NAMALWA (cell line): ENCODE measurements around the gene TDRD1.

Source experiments
- DNase-seq: peaks from one replicate; pipeline ENCODE4 v3.0.0-alpha.2; 2015; ENCODE audit warnings: low spot score

Gene TDRD1

DNA sequence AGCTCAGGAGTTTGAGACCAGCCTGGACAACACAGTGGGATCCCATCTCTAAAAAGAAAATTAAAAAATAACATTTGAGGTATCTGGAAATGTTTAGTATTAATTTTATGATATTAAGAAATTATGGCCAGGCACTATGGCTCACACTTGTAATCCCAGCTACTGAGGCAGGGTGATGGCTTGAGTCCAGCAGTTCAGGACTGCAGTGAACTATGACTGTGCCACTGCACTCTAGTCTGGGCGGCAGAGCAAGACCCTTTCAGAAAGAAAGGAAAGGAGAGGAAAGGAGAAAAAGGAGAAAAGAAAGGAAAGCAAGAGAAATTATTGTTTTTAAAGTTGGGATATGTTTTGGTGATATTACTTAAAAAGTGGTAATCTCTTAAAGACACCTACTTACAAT lies 2.6 kb upstream of the TDRD1 start:
- DNase-seq, result no peak

DNA sequence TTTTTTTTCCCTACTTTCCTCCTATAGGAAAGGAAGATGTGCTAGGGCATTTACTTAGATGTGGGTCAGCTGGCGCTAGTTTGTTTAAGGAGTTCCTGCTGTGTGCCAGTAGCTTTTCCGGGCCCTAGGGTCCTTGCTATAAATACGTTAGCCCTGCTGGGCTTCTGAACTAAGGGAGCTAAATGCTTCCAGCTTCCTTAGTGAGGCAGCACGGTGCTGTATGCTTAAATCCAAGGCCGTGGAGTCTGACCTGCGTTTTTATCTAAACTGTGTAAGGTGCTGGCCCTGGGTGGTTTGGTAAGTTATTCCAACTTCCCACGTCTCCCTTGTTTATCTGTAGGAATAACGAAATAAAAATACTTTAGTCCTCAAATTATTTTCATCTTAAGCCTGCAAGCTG lies 594 bp downstream of the TDRD1 start:
- DNase-seq, result no peak

DNA sequence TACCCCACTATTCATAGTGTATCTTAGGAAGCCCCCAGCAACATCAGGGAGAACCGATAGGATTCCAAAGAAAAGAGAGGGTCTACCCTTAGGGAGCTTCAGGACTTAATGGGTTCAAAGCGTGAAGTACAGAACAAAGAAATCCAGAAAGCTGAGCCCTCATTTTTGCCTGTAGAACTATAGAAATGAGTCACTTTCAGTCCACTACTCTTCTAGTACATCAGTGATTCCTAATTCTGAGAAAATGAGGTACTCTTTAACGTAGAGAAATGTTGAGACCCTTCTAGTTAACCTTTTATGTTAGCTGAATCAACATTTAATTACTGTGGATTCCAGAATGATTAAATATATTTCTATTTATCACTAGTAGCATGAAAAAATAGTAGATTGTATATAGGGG lies 1.8 kb downstream of the TDRD1 start:
- no peak for DNase-seq

DNA sequence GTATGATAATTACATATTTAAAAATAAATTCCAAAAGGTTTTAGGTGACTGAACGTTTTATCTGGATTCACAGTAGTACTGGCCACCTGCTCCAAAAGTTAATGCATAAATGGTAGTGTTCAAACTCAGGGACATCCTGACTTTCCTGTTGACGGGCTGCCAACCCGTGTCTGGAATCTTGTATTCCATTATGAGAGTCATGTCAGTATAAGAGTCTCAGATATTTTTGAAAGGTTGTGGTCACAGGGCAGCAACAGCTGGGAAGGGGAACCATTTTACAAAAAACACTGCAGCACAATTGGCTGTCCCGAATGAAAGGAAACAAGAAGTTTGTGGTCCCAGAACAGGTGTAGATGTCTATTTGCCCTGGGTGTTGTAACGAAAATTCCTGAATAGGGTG lies 2.8 kb downstream of the TDRD1 start:
- DNase-seq, result no peak

DNA sequence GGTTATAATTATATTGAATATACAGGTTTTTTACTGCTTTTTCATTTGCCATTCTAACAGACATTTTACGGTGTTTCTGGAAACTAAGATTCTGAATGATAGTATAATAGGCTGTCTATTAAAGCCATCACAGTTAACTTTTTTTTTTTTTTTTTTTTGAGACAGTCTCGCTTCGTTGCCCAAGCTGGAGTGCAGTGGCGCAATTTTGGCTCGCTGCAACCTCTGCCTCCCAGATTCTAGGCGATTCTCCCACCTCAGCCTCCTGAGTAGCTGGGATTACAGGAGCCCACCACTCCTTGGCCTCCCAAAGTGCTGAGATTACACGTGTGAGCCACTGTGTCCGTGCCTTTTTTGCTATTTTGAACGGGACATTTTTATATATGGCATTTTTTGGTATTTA lies 4.4 kb downstream of the TDRD1 start:
- DNase-seq, result no peak

DNA sequence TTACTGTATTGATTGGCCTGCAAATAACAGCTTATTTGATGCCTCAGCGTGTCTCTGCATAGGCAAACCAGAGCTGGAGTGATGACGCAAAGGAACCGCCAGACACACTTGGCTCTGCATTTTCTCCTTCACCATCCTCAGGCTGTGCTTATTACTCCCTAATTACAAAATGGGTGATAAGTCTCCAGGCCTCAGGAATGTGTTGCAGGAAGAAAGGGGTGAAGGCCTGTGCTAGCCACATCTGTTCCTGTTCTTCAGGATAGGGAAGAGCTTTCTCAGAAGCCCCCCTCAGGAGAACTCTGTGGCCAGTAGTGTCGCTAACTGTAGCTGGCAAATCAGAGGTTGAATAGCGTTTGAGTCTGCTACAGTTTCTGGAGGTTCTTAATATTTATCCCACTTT lies 5.1 kb downstream of the TDRD1 start:
- no peak for DNase-seq

DNA sequence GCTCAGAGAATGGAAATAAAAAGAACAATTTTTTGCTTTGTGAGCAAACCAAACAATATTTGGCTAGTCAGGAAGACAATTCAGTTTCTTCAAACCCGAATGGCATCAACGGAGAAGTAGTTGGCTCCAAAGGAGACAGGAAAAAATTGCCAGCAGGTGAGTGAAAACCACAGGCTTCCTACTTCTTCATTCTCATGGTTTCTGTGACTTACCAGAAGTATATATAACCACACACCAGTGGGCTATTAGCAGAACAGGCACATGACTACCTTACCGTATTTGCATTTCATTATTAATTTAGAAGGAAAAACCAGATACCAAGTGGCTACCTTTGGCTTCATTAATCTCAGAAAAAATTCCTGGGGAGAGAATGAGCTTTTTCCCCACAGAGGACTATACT lies 8.8 kb downstream of the TDRD1 start:
- DNase-seq, result no peak

DNA sequence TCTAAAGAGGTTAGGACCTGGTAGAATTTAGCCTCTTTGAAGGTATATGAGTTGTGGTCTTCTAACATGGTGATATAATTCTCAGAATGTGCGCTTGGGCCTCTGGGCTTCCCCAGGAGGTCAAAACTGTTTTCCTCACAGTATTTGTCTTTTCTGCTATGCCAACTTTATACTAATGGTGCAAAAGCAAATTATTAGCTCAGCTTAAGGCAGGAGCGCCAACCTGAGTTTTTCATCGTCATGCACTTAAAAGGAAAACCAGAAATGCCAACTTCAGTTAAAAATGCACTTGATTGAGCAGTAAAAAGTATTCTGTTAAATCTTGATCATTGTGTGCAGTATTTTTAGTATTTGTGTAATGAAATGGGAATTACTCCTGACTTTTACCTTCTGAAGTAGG lies 9.7 kb downstream of the TDRD1 start:
- DNase-seq, result no peak

DNA sequence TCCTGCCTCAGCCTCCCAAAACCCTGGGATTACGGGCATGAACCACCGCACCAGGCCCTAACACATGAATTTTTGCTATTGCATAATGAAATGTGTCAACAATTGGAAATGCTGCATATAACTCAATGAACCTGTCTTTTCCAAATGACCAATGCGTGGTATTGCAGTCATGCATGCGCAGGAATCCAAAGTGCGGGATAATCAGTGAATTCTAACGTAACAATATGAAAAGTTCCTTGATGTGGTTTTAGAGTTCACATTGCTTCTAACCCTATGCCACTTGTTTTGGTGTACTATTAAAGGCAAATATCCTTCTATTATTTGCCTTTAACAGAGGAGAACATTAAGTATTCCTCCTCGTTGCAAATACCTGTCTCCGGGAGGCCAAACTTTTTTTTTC lies 10.5 kb downstream of the TDRD1 start:
- no peak for DNase-seq

DNA sequence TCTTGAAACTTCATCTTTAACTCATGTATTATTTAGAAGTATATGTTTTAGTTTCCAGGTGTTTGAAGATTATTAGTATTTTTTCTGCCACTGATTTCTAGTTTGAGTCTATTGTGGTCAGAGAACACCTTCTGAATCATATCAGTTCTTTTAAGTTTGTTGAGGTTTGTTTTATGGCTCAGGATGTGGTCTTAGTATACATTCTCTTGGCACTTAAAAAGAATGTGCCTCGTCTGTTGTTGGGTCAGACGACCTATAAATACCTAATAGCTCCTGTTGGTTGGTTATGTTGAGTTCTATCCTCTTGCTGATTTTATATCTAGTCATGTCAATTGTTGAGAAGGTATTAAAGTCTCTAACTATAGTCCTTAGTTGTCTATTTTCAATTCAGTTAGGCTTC lies 15.9 kb downstream of the TDRD1 start:
- DNase-seq, result no peak

DNA sequence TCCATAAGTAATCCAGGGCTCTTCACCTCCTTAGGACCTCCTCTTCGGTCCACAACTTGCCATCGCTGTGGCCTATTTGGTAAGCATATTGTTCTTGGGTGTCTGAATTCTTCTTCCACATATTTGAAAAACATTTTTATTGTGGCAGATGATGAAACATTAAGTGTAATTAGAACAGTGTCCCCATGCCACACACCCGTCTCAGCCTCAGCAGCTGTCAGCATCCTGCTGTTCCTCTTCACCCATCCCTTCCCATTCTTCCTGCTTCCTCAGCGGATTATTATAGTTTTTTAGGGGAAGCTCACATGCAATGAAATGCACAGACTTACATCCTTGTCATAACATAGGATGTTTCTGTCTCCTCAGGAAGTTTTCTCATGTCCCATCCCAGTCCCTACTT lies 20.1 kb downstream of the TDRD1 start:
- no peak for DNase-seq

DNA sequence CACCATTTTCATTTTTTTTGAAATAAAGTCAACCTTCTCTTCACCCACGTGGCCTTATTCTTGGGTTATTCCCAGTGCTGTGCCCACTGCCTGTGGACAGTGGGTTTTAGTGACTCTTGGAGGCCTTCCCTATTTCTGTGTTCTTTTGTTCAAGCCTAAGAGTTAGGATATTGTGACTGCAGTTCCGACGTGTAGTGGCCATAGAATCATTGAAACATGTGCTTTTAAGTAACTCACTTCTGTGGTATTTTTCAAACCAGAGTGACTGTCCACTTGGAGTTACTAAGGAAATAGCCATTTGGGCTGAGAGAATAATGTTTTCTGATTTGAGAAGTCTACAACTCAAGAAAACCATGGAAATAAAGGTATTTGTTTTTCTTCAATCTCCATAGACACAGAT lies 23.7 kb downstream of the TDRD1 start:
- no peak for DNase-seq

DNA sequence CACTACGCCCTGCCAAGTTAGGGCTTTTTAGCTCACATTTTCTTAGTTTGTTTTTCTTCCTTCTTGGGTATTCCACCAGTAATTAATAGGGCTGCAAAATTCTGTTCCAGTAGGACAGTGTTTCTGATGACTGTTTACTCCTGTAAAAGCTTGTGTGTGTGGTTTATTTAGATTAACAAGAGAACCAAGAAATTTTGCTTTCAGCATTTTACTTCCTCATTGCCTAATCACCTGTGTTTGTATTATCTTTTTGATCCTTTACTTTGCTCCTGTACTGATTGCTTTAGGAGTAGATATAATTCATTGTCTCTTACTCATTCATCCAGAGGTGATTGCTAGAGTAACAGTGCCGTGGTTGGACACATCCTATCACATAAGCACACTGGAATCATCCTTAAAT lies 27.7 kb downstream of the TDRD1 start:
- DNase-seq, result no peak

DNA sequence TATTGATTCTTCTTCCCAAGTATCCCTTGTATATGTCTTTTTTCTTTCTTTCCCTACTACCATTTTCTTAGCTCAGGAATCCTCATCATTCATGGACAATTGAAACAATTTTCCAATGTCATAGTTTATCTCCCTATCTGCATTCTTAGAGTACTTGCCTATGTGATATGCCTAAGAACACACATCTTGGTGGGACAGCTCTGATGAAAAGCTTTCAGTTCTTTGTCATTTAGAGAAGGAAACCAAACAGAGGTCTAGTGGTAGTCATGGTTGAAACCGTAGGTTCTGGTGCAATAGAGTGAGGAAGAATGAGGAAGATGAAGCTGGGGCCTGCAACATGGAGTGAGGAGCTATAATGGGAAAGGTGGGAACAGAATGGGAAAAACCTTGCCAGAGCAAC lies 28.2 kb downstream of the TDRD1 start:
- no peak for DNase-seq

DNA sequence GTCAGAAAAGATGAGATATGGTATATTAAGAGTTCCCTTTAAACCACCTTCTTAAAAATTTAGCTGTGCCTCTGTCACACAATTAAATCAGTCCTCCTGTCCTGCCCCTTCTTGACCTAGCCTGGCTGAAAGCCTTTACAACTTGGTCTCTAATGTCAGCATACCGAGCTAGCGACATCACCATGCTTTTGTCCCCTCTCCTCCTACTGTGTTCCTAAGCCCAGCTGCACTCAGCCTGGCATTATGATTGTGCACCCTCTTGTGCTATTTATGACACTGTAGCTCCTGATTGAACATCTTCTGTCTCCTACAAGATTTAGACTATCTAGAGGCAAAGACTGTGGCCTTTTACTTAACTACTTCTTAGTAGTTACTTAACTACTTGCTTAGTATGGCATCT lies 29.2 kb downstream of the TDRD1 start:
- DNase-seq, result no peak

DNA sequence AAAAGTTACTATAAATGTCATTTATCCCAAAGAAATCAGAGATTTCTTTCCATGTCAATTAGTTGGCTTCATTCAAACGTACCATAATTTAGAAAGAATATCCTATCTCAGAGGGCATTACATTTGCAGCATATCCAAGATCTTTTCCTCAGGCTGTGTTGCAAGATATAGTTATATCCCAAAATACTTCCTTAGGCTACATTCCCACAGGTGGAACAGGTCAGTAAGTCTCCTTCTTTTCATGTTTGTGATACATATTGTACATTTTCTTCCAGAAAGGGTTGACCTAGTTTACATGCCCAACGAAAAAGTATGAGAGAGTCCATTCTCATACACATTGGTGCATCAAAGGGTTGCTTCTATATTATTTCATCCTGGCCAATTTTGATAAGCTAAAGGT lies 33.0 kb downstream of the TDRD1 start:
- no peak for DNase-seq

DNA sequence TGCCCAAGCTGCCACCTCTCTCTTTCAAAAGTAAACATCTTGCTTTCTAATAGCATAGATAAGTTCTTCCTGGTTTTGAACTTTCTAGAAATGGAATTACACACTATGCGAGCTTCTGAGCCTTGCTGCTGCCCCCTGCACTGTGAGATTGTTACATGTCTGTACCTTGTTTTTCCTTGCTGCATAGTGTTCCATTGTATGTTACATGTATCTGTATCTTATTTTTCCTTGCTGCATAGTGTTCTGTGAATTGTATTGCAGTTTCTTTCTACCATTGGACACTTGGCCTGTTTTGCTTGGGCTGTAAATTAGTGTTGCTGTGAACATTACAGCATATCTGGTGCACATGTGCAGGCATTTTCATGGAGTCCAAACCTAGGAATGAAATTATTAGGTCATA lies 35.9 kb downstream of the TDRD1 start:
- no peak for DNase-seq

DNA sequence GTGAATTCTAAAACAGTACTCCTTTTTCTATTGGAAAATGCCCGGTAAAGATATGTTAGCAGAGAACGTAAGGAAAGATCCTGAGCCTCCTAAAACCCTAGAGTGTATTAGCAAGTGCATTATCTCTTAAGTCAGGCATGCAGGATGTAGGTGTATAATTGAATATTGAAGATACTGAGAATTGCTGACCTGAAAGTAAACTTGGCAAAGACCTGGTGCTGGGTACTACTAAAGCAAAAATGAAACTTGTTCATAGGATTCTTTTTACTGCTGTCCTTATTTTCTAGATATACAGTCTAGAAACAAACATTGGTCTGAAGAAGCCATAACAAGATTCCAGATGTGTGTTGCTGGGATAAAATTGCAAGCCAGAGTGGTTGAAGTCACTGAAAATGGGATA lies 41.1 kb downstream of the TDRD1 start:
- no peak for DNase-seq

DNA sequence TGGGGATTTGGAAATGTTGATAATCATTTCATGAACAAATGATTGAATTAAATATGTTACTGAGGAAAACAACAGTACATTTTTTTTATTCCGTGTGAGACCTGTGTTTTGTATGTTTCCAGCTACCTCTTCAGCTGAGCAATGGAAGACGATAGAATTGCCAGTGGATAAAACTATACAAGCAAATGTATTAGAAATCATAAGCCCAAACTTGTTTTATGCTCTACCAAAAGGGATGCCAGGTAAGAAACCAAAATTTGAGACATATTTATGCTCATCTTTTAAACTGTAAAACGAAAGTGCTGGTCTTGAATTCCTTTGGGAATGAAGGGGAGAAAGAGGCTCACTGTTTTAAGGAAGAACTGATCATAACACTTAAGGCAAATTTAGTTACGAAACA lies 42.1 kb downstream of the TDRD1 start:
- DNase-seq, result no peak

DNA sequence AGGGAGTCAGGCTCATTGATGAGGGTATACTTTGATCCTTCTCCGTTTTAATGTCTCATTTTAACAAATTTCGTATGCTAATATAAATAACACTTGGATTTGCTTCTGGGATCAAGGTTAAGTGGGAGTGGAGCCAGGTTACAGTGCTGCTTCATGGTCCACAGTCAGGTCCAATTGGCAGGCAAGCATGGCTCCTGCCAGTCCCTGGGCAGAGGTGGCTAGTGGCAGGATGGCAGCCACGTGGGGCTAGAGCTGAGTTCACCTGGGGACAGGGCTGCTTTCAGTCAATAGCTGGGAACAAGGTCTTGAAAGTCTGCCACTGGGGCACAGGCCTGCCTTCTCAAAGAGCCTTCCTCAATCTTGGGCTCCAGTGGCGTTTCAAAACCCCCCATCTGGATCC lies 43.9 kb downstream of the TDRD1 start:
- DNase-seq, result no peak

DNA sequence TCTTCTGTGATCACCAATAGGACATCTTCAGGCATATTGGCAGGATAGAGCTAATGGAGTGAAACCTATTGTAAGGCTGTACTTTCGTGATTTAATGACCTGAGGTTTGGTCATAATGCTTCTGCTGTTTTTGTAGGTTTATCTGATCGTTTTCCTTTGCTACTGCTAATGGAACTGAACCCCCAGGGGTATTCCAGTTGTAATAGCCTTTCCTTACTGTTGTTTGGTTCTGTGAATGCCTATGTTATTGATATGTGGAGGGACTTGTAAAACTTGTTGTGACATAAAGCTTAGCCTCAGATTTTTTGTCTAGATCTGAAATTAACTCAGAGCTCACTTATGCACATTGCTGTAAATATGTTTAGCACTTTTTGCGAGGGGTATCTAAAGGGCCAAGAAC lies 49.0 kb downstream of the TDRD1 start:
- DNase-seq, result no peak

DNA sequence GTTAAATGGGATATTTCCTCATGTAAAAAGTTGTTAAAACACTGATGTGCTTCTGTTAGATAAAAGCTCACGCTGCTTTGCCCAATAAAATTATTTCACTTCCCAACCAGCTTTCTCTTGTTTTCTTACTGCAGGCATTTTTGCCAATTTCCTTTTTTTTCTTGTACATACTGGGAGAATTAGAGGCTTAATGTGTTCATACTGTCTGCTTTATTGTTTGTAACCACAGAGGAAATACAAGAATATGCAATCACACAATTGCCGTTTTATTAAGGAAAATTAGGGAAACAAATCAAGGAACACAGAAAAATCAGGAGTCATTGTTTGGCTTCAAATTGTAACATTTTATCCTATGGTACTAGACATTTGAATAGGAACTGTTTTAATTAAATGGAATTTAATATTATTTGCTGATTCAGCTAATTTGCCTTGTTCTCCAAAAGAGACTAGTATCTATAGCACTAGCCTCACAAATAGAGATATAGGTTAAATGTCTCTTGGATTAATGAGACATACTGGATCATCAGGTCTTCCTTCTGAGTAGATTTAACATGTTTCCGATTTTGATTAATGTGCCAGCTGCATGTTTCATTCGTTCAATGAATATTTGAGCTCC lies 53.5 kb downstream of the TDRD1 start:
- DNase-seq, result no peak

DNA sequence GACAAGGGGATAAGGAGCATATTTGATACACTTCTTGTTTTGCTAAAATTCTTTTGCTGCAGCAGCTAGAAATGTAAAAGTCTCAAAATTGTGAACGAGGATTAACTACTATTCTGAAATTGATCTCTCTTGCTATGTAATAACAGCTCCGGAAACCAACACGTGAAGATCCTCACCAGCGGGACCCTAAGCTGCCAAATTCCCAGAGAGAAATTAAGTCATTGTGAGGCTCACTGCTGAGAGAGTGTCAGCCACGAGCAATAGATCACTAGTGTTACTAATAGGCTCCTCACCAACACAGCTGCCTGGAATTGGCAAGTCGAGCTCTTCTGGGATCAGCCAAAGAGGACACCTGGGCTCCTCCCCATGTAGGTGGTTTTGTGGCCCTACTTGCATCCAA lies 54.3 kb downstream of the TDRD1 start:
- DNase-seq, result no peak

DNA sequence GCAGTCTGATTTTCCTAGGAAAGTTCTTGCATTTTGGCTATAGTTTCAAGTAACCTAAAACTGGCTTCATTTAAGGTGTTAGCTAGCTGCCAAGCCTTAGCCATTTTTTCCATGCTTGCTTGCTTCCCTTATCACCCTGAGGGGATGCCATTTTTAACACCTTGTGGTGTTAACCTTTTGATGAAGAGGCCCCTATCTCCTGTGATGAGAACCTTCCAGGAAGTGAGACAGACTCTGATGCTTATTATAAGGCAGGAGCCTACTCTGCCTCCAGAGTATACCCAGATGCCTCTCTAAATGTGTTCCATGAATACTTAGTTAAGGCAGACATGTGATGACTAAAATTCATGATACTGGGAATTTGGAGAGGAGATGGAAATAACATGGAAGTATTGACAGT lies 55.0 kb downstream of the TDRD1 start:
- no peak for DNase-seq
